Mesenchymal stem cell (in vitro differentiated cells and primary cell): ENCODE data around the gene LMO1.

ENCODE experiments used
- DNase-seq: peaks from one replicate; pipeline ENCODE4 v3.0.0-alpha.2; 2013
- H2AFZ ChIP-seq: one replicate; pipeline ENCODE4 v1.6.1; 2013; ENCODE audit warnings: low read depth, mild to moderate bottlenecking, control low read depth, inconsistent platforms, low read length, moderate library complexity
- H2AK5ac ChIP-seq: 2 replicates; pipeline ENCODE4 v1.6.1; 2013; ENCODE audit warnings: low read length, moderate library complexity, mild to moderate bottlenecking, inconsistent platforms; ENCODE audit not compliant: severe bottlenecking
- H2BK120ac ChIP-seq: one replicate; pipeline ENCODE4 v1.6.1; 2013; ENCODE audit warnings: low read depth, mild to moderate bottlenecking, inconsistent platforms, low read length, moderate library complexity
- H2BK12ac ChIP-seq, 2 experiments: one replicate each; pipeline ENCODE4 v1.6.1; 2013; ENCODE audit warnings: inconsistent platforms in 2 of 2, low read length in 2 of 2, mild to moderate bottlenecking in 2 of 2, moderate library complexity in 2 of 2, control low read depth in 1 of 2
- H2BK15ac ChIP-seq: one replicate; pipeline ENCODE4 v1.6.1; 2013; ENCODE audit warnings: mild to moderate bottlenecking, low read depth, inconsistent platforms; ENCODE audit not compliant: poor library complexity, severe bottlenecking
- H2BK5ac ChIP-seq: 2 replicates; pipeline ENCODE4 v1.6.1; 2013; ENCODE audit warnings: low read depth, mild to moderate bottlenecking, low read length, control low read depth, inconsistent platforms; ENCODE audit not compliant: poor library complexity, severe bottlenecking
- H3K14ac ChIP-seq, 2 experiments: one replicate each; pipeline ENCODE4 v1.6.1; 2013; ENCODE audit warnings: inconsistent platforms in 2 of 2, low read length in 2 of 2, control low read depth in 1 of 2, mild to moderate bottlenecking in 1 of 2, moderate library complexity in 1 of 2
- H3K18ac ChIP-seq, 2 experiments: one replicate each; pipeline ENCODE4 v1.6.1; 2013; ENCODE audit warnings: inconsistent platforms in 2 of 2, low read length in 2 of 2, control low read depth in 1 of 2, low read depth in 1 of 2, mild to moderate bottlenecking in 1 of 2
- H3K23ac ChIP-seq, 2 experiments: one replicate each; pipeline ENCODE4 v1.6.1; 2013; ENCODE audit warnings: inconsistent platforms in 2 of 2, low read length in 2 of 2, mild to moderate bottlenecking in 2 of 2, moderate library complexity in 2 of 2, control low read depth in 1 of 2
- H3K27ac ChIP-seq: 2 replicates; pipeline ENCODE4 v1.5.1; 2013; ENCODE audit warnings: mild to moderate bottlenecking, moderate library complexity, low read length, control low read depth, inconsistent platforms; ENCODE audit not compliant: poor library complexity, severe bottlenecking
- H3K27me3 ChIP-seq, 2 experiments: 2 replicates each; pipeline versions ENCODE4 v1.6.1 to v1.7.0; 2013; ENCODE audit warnings: low read length in 2 of 2, mild to moderate bottlenecking in 2 of 2, moderate library complexity in 2 of 2, control low read depth in 1 of 2, inconsistent platforms in 1 of 2; ENCODE audit not compliant: control insufficient read depth in 1 of 2, insufficient read depth in 1 of 2
- H3K36me3 ChIP-seq, 2 experiments: 2 replicates each; pipeline versions ENCODE4 v1.6.1 to v1.7.0; 2013; ENCODE audit warnings: low read length in 2 of 2, control low read depth in 1 of 2, inconsistent platforms in 1 of 2, low read depth in 1 of 2, mild to moderate bottlenecking in 1 of 2; ENCODE audit not compliant: insufficient read depth in 2 of 2, control insufficient read depth in 1 of 2
- H3K4ac ChIP-seq, 2 experiments: one replicate each; pipeline ENCODE4 v1.6.1; 2013; ENCODE audit warnings: inconsistent platforms in 2 of 2, low read length in 2 of 2, mild to moderate bottlenecking in 2 of 2, moderate library complexity in 2 of 2, control low read depth in 1 of 2, low read depth in 1 of 2
- H3K4me1 ChIP-seq: 2 replicates; pipeline ENCODE4 v1.6.1; 2013; ENCODE audit warnings: low read depth, low read length, control low read depth; ENCODE audit not compliant: control insufficient read depth, insufficient read depth
- H3K4me2 ChIP-seq: 2 replicates; pipeline ENCODE4 v1.6.1; 2013; ENCODE audit warnings: low read length, mild to moderate bottlenecking, inconsistent platforms; ENCODE audit not compliant: poor library complexity, severe bottlenecking
- H3K4me3 ChIP-seq, 2 experiments: 2 replicates each; pipeline versions ENCODE4 v1.5.1 to v1.7.0; 2013; ENCODE audit warnings: low read length in 2 of 2, mild to moderate bottlenecking in 2 of 2, control low read depth in 1 of 2, low read depth in 1 of 2; ENCODE audit not compliant: insufficient read depth in 1 of 2
- H3K79me1 ChIP-seq: replicated peaks from 2 replicates; pipeline ENCODE4 v1.6.1; 2013; ENCODE audit warnings: mild to moderate bottlenecking, control low read depth, low read length, inconsistent platforms; ENCODE audit not compliant: poor library complexity, severe bottlenecking
- H3K9ac ChIP-seq: 2 replicates; pipeline ENCODE4 v1.7.0; 2013; ENCODE audit warnings: mild to moderate bottlenecking, low read length, moderate library complexity
- H3K9me3 ChIP-seq: 2 replicates; pipeline ENCODE4 v1.7.0; 2013; ENCODE audit warnings: mild to moderate bottlenecking, low read length; ENCODE audit not compliant: control insufficient read depth
- H4K8ac ChIP-seq: one replicate; pipeline ENCODE4 v1.6.1; 2013; ENCODE audit warnings: inconsistent platforms, mild to moderate bottlenecking, low read length, moderate library complexity
- H4K91ac ChIP-seq: one replicate; pipeline ENCODE4 v1.6.1; 2013; ENCODE audit warnings: mild to moderate bottlenecking, low read length, inconsistent platforms
- WGBS: methylation state at CpG from one replicate; pipeline ENCODE4 v1.1.7; 2013; ENCODE audit warnings: mixed read lengths; 5-methylcytosine and 5-hydroxymethylcytosine counted together

LMO1 gene

GRCh38 chr11:8209208-8209807, 54.4 kb downstream of the LMO1 start:
- Histone ChIP-seq H3K4me3 (no peak overlapping the region), H3K27me3 (peaks cover 32 to 85% of the 10 kb centered on the region in 2 experiments), H3K36me3 (no peaks in the 10 kb centered on the region), H2BK5ac (no peak overlapping the region), H2BK15ac (no peak overlapping the region), H2BK120ac (no peak overlapping the region), H3K9me3 (no peaks in the 10 kb centered on the region), H2BK12ac (no peak overlapping the region), H3K4me1 (no peaks in the 10 kb centered on the region), H4K8ac (no peak overlapping the region), H2AFZ (no peak overlapping the region), H3K14ac (no peak overlapping the region), H3K79me1 (no peaks in the 10 kb centered on the region), H3K18ac (no peak overlapping the region), H3K27ac (no peak overlapping the region), H3K23ac (no peak overlapping the region), H3K9ac (no peak overlapping the region), H2AK5ac (no peak overlapping the region), H3K4me2 (no peak overlapping the region), H3K4ac (no peak overlapping the region), H4K91ac (no peak overlapping the region)
- 75% methylated on average over 4 of the region's 4 CpGs for WGBS
- DNase-seq, result no peak

GRCh38 chr11:8207080-8208000, 56.3 kb downstream of the LMO1 start:
- Histone ChIP-seq H3K4me1 (no peaks in the 10 kb centered on the region), H2BK120ac (no peak overlapping the region), H2BK5ac (no peak overlapping the region), H4K91ac (no peak overlapping the region), H3K23ac (no peak overlapping the region), H3K4ac (no peak overlapping the region), H3K27me3 (peaks cover 32 to 81% of the 10 kb centered on the region in 2 experiments), H2AFZ (no peak overlapping the region), H3K4me3 (no peak overlapping the region), H3K79me1 (no peaks in the 10 kb centered on the region), H3K18ac (no peak overlapping the region), H3K14ac (no peak overlapping the region), H4K8ac (no peak overlapping the region), H3K9ac (no peak overlapping the region), H3K36me3 (no peaks in the 10 kb centered on the region), H2AK5ac (no peak overlapping the region), H3K9me3 (no peaks in the 10 kb centered on the region), H2BK12ac (no peak overlapping the region), H3K27ac (no peak overlapping the region), H2BK15ac (no peak overlapping the region), H3K4me2 (no peak overlapping the region)
- no peak for DNase-seq
- WGBS, result 66% methylated on average over 18 of the region's 20 CpGs

GRCh38 chr11:8206251-8207079, 57.2 kb downstream of the LMO1 start:
- Histone ChIP-seq H2BK5ac (no peak overlapping the region), H4K91ac (no peak overlapping the region), H2BK12ac (no peak overlapping the region), H3K79me1 (no peaks in the 10 kb centered on the region), H4K8ac (no peak overlapping the region), H3K23ac (no peak overlapping the region), H3K36me3 (no peaks in the 10 kb centered on the region), H3K14ac (no peak overlapping the region), H3K4ac (no peak overlapping the region), H3K4me3 (no peak overlapping the region), H2BK120ac (no peak overlapping the region), H2AFZ (no peak overlapping the region), H3K27me3 (peaks cover 36 to 80% of the 10 kb centered on the region in 2 experiments), H3K4me1 (no peaks in the 10 kb centered on the region), H3K27ac (no peak overlapping the region), H3K9me3 (no peaks in the 10 kb centered on the region), H2BK15ac (no peak overlapping the region), H2AK5ac (no peak overlapping the region), H3K9ac (no peak overlapping the region), H3K18ac (no peak overlapping the region), H3K4me2 (no peak overlapping the region)
- 87% methylated on average over 28 of the region's 31 CpGs for WGBS
- DNase-seq, result no peak

GRCh38 chr11:8205566-8205965, 58.1 kb downstream of the LMO1 start:
- Histone ChIP-seq H2AK5ac (no peak overlapping the region), H2BK15ac (no peak overlapping the region), H3K79me1 (no peaks in the 10 kb centered on the region), H3K27ac (no peak overlapping the region), H3K36me3 (no peaks in the 10 kb centered on the region), H2BK120ac (no peak overlapping the region), H3K14ac (no peak overlapping the region), H3K4me2 (no peak overlapping the region), H3K23ac (no peak overlapping the region), H2BK5ac (no peak overlapping the region), H3K4me3 (no peak overlapping the region), H3K9me3 (no peaks in the 10 kb centered on the region), H3K9ac (no peak overlapping the region), H2AFZ (no peak overlapping the region), H3K4me1 (no peaks in the 10 kb centered on the region), H4K8ac (no peak overlapping the region), H3K18ac (no peak overlapping the region), H3K4ac (no peak overlapping the region), H2BK12ac (no peak overlapping the region), H3K27me3 (peaks cover 31 to 74% of the 10 kb centered on the region in 2 experiments), H4K91ac (no peak overlapping the region)
- 91% methylated on average over 8 of the region's 8 CpGs for WGBS
- DNase-seq, result no peak
